Omental fat pad (tissue), 4 donors: ENCODE results near the gene ABCA9. TPM values are rescaled to one million over a fixed set of nuclear protein-coding genes. Genes with fewer than 3 reads are reported as not detected.

Source experiments
- ATAC-seq: fragments of 150-250 bp; one replicate; pipeline ENCODE4 v1.9.1; 2016; ENCODE audit warnings: mild to moderate bottlenecking, moderate library complexity; ENCODE audit not compliant: low FRiP score
- DNase-seq: peaks from one replicate; pipeline ENCODE4 v3.0.0-alpha.2; 2019; ENCODE audit warnings: low spot score
- CTCF ChIP-seq, 3 donors: fragments of 450-650 bp; IDR thresholded peaks; one replicate each; pipeline ENCODE4 v1.5.1; 2016 to 2017; ENCODE audit warnings: antibody characterized with exemption in 3 of 3, mild to moderate bottlenecking in 3 of 3, moderate library complexity in 2 of 3
- total RNA-seq, 4 donors: library from RNA; depleted of rRNA; stranded (reverse); fragments of >200 nt; gene quantifications; one replicate each; pipeline ENCODE4 v1.1.0, GENCODE V29; 2016

ABCA9 gene
- total RNA-seq, result 100 to 1,000 TPM in 2 of 4 donors, 10 to 100 TPM in 2; 19.2 to 216 (median 85.8) TPM

GRCh38 chr17:69060822-69061221 lies at the start of gene ABCA9:
Gene ABCA9, minus strand, starts transcription at chr17:69060927. Its CDS starts 9,801 bp downstream, at chr17:69051126.
- DNase-seq (no peak), ATAC-seq (no peak)
- TF ChIP-seq CTCF (IDR thresholded peaks at IDR 0.05), result no peak

- TF ChIP-seq CTCF (IDR thresholded peaks at IDR 0.05), result no peak
- no peak for ATAC-seq
- no peak for DNase-seq
Measured at GRCh38 chr17:69105907-69106730, 45.4 kb upstream of the ABCA9 start.

DNA sequence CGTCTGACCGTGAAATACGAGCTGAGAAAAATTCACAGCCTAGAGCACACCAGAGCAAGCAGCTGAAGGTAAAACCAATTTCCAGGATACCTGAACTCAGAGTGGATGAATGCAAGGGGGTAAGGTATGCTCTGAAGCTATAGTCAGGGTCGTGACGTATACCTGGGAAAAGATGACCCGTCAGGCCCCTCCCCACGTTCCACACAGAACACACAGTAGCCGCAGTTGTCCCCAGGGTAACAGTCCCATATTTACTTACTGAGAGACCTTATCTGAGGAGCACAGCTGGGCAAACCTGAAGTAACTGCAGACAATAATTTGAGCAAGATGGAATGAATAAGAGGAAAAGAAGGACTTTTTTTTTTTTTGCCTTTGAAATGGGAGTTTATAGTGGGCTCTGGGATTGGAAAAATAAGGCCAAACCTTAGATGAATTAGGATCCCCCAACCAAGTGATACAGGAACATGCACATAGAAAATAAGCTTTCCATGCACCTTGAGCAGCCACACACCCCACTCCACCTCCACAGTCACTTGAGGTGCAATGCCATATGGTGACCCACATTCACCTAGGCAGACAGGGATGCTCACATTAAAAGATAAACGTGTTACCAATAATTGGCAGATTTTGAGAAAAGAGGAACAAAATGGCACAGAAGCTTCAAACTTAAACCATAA lies 43.0 kb upstream of the ABCA9 start:
- TF ChIP-seq CTCF (IDR thresholded peaks at IDR 0.05), result no peak
- ATAC-seq (no peak), DNase-seq (no peak)

- TF ChIP-seq CTCF (IDR thresholded peaks at IDR 0.05), result no peak
- ATAC-seq (no peak), DNase-seq (no peak)
Measured at GRCh38 chr17:69098625-69099024, 37.9 kb upstream of the ABCA9 start.

GRCh38 chr17:69096541-69096940 lies 35.8 kb upstream of the ABCA9 start:
- ATAC-seq, result no peak
- TF ChIP-seq CTCF (IDR thresholded peaks at IDR 0.05), result no peak

GRCh38 chr17:69093995-69094394 lies 33.3 kb upstream of the ABCA9 start:
- no peak for DNase-seq
- ATAC-seq, result no peak
- no peak for TF ChIP-seq CTCF (IDR thresholded peaks at IDR 0.05)

More at GRCh38 chr17:69096541-69096940, 35.8 kb upstream of the ABCA9 start:
- DNase-seq, result no peak
